WTC11 (cell line): ENCODE data around the gene ETV3. TPM values are rescaled to one million over a fixed set of nuclear protein-coding genes. Genes with fewer than 3 reads are reported as not detected.

ENCODE experiments used
- ATAC-seq: fragments of 200-7000 bp; cut with Tn5 transposase; 2 replicates; pipeline ENCODE4 v1.10.0; 2021; ENCODE audit warnings: mild to moderate bottlenecking, moderate library complexity
- CTCF ChIA-PET: fragments of 300-600 bp; sonication (Branson Sonifier 250); formaldehyde crosslinking; loops from one replicate; lab custom pipeline; 2021; ENCODE audit warnings: antibody characterized with exemption; lab: Charles Lee
- POLR2A ChIA-PET: fragments of 350-600 bp; sonication (Branson Sonifier 250); formaldehyde crosslinking; loops from one replicate; lab custom pipeline; 2021; ENCODE audit warnings: antibody characterized with exemption; lab: Charles Lee
- DNase-seq: peaks from one replicate; pipeline ENCODE4 v3.0.0; 2021; ENCODE audit warnings: low spot score
- H3K27ac Mint-ChIP-seq: 2 replicates; pipeline ENCODE4 v1.8.0; 2021; ENCODE audit warnings: mixed read lengths
- H3K27me3 Mint-ChIP-seq: 2 replicates; pipeline ENCODE4 v1.8.0; 2021; ENCODE audit warnings: low read depth, mild to moderate bottlenecking, moderate library complexity, mixed read lengths
- H3K36me3 Mint-ChIP-seq: 2 replicates; pipeline ENCODE4 v1.8.0; 2021; ENCODE audit warnings: mixed read lengths
- H3K4me1 Mint-ChIP-seq: 2 replicates; pipeline ENCODE4 v1.8.0; 2022; ENCODE audit warnings: mixed read lengths
- H3K4me3 Mint-ChIP-seq: 2 replicates; pipeline ENCODE4 v1.8.0; 2021; ENCODE audit warnings: mild to moderate bottlenecking, moderate library complexity, mixed read lengths
- H3K9me3 Mint-ChIP-seq: 2 replicates; pipeline ENCODE4 v1.8.0; 2021; ENCODE audit warnings: mixed read lengths
- AR ChIP-seq: fragments of 250-450 bp; sonication (Bioruptor Pico); IDR thresholded peaks from 2 replicates; pipeline ENCODE4 v1.9.0; 2021; ENCODE audit warnings: mild to moderate bottlenecking
- ARID4B ChIP-seq: sonication (generic); formaldehyde crosslinking; IDR thresholded peaks from 2 replicates; pipeline ENCODE4 v1.8.0; 2023; ENCODE audit warnings: missing genetic modification reagents, mild to moderate bottlenecking, borderline replicate concordance
- ATF3 ChIP-seq: sonication (generic); formaldehyde crosslinking; conservative IDR thresholded peaks from 2 replicates; pipeline ENCODE4 v1.8.1; 2022; ENCODE audit warnings: mild to moderate bottlenecking, missing genetic modification reagents
- E2F5 ChIP-seq: sonication (generic); formaldehyde crosslinking; IDR thresholded peaks from 2 replicates; pipeline ENCODE4 v1.8.1; 2022; ENCODE audit warnings: mild to moderate bottlenecking, moderate library complexity, missing genetic modification reagents
- EMX1 ChIP-seq: fragments of 250-450 bp; sonication (Bioruptor Pico); IDR thresholded peaks from 2 replicates; pipeline ENCODE4 v1.8.0; 2021; ENCODE audit warnings: mild to moderate bottlenecking
- FOXP1 ChIP-seq: sonication (generic); formaldehyde crosslinking; IDR thresholded peaks from 2 replicates; pipeline ENCODE4 v1.8.0; 2022; ENCODE audit warnings: missing genetic modification reagents, mild to moderate bottlenecking, moderate library complexity, borderline replicate concordance
- IRF2 ChIP-seq: sonication (generic); formaldehyde crosslinking; IDR thresholded peaks from 2 replicates; pipeline ENCODE4 v1.8.0; 2022; ENCODE audit warnings: low read depth, missing genetic modification reagents, borderline replicate concordance
- KAT7 ChIP-seq: sonication (generic); formaldehyde crosslinking; IDR thresholded peaks from 2 replicates; pipeline ENCODE4 v1.8.1; 2023; ENCODE audit warnings: missing genetic modification reagents, mild to moderate bottlenecking, borderline replicate concordance
- MXD4 ChIP-seq: fragments of 250-450 bp; sonication (Bioruptor Pico); IDR thresholded peaks from 2 replicates; pipeline ENCODE4 v1.8.0; 2021; ENCODE audit warnings: mild to moderate bottlenecking, moderate library complexity, borderline replicate concordance
- MYBL2 ChIP-seq: sonication (generic); formaldehyde crosslinking; IDR thresholded peaks from 2 replicates; pipeline ENCODE4 v1.8.1; 2023; ENCODE audit warnings: mild to moderate bottlenecking, moderate library complexity, missing genetic modification reagents
- NFE2L1 ChIP-seq: sonication (generic); formaldehyde crosslinking; IDR thresholded peaks from 2 replicates; pipeline ENCODE4 v1.8.1; 2023; ENCODE audit warnings: missing genetic modification reagents
- TEAD1 ChIP-seq: sonication (generic); formaldehyde crosslinking; IDR thresholded peaks from 2 replicates; pipeline ENCODE4 v1.8.0; 2022; ENCODE audit warnings: mild to moderate bottlenecking, missing genetic modification reagents
- TEAD4 ChIP-seq: sonication (generic); formaldehyde crosslinking; IDR thresholded peaks from 2 replicates; pipeline ENCODE4 v1.8.0; 2022; ENCODE audit warnings: mild to moderate bottlenecking, missing genetic modification reagents
- USF2 ChIP-seq: sonication (generic); formaldehyde crosslinking; IDR thresholded peaks from 2 replicates; pipeline ENCODE4 v1.8.1; 2023; ENCODE audit warnings: mild to moderate bottlenecking, missing genetic modification reagents, moderate library complexity
- ZBTB21 ChIP-seq: sonication (generic); formaldehyde crosslinking; IDR thresholded peaks from 2 replicates; pipeline ENCODE4 v1.8.1; 2023; ENCODE audit warnings: mild to moderate bottlenecking, missing genetic modification reagents, borderline replicate concordance
- ZMAT4 ChIP-seq: fragments of 250-450 bp; sonication (Bioruptor Pico); IDR thresholded peaks from 2 replicates; pipeline ENCODE4 v1.9.0; 2021; ENCODE audit warnings: mild to moderate bottlenecking
- ZNF423 ChIP-seq: fragments of 250-450 bp; sonication (Bioruptor Pico); IDR thresholded peaks from 2 replicates; pipeline ENCODE4 v2.1.2; 2022; ENCODE audit warnings: mild to moderate bottlenecking, moderate library complexity
- ZNF425 ChIP-seq: fragments of 250-450 bp; sonication (Bioruptor Pico); conservative IDR thresholded peaks from 2 replicates; pipeline ENCODE4 v1.9.0; 2021; ENCODE audit warnings: mild to moderate bottlenecking
- ZNF512 ChIP-seq: sonication (generic); formaldehyde crosslinking; IDR thresholded peaks from 2 replicates; pipeline ENCODE4 v1.8.1; 2022; ENCODE audit warnings: missing genetic modification reagents, borderline replicate concordance
- total RNA-seq: library from RNA; stranded (reverse); gene quantifications from 3 replicates; pipeline ENCODE4 v1.2.3, GENCODE V29; 2021

Gene ETV3
- total RNA-seq, 1 experiment from 2014 or later = 26.0 TPM

- TF ChIP-seq ZNF425 (CRISPR knock-in tag) (no peak), TEAD4 (CRISPR knock-in tag) (no peak), ATF3 (CRISPR knock-in tag) (no peak), MXD4 (CRISPR knock-in tag) (no peak), IRF2 (CRISPR knock-in tag) (no peak), FOXP1 (CRISPR knock-in tag) (no peak), ZMAT4 (CRISPR knock-in tag) (no peak), ZBTB21 (CRISPR knock-in tag) (no peak), KAT7 (CRISPR knock-in tag) (no peak), EMX1 (CRISPR knock-in tag) (no peak)
Observed at GRCh38 chr1:157091186-157091585, 47.0 kb downstream of the ETV3 start (continued).

GRCh38 chr1:157090771-157091170 is 47.4 kb downstream of the ETV3 start:
- no peak for ATAC-seq
- no peak for DNase-seq
- H3K9me3 Mint-ChIP-seq = no peaks in the 10 kb centered on the region
- no peaks in the 10 kb centered on the region for H3K36me3 Mint-ChIP-seq
- TF ChIP-seq NFE2L1 (CRISPR knock-in tag) (no peak), E2F5 (CRISPR knock-in tag) (no peak), IRF2 (CRISPR knock-in tag) (no peak), AR (CRISPR knock-in tag) (no peak), ARID4B (CRISPR knock-in tag) (no peak), ZMAT4 (CRISPR knock-in tag) (no peak), MYBL2 (CRISPR knock-in tag) (no peak), ZNF512 (no peak), EMX1 (CRISPR knock-in tag) (no peak), USF2 (CRISPR knock-in tag) (no peak), ZNF423 (CRISPR knock-in tag) (no peak), TEAD1 (CRISPR knock-in tag) (no peak)
- POLR2A ChIA-PET = no interaction called here
- no peaks in the 10 kb centered on the region; the same call in 1 of the 2 replicates for H3K27me3 Mint-ChIP-seq
- H3K4me3 Mint-ChIP-seq = no peak overlapping the region
- H3K27ac Mint-ChIP-seq = no peak overlapping the region
- H3K4me1 Mint-ChIP-seq = peaks cover 23% of the 10 kb centered on the region
- CTCF ChIA-PET = interaction anchor here (0.9 to 7.7 kb wide), 34 partner anchors 9 to 395 kb away, joined by 3 to 304 read pairs (median 7); partner anchors contain the start of genes ETV3 and ETV3L
